Dermis microvascular lymphatic vessel endothelial cell (primary cell): ENCODE measurements around the gene HDAC6. TPM values are rescaled to one million over a fixed set of nuclear protein-coding genes. Genes with fewer than 3 reads are reported as not detected.
A peak's percentile ranks its signal among the peaks of the same experiment; 100 is the strongest.
"Not testable (repeated sequence)": the region's sequence is repeated elsewhere in the genome, so short reads cannot be mapped to it uniquely, and the experiment has no call there.

Experiments used
- DNase-seq, 2 donors: peaks; one replicate each; pipeline versions ENCODE4 v3.0.0 to v3.0.0-alpha.2; 2010; ENCODE audit warnings: low read depth in 2 of 2
- total RNA-seq: library from RNA; depleted of rRNA; stranded (reverse); fragments of >200 nt; gene quantifications from 2 replicates; pipeline ENCODE4 v1.2.1, GENCODE V29; 2014

Gene HDAC6
- total RNA-seq, 1 donor from 2014 or later, result 17.3 TPM

DNA sequence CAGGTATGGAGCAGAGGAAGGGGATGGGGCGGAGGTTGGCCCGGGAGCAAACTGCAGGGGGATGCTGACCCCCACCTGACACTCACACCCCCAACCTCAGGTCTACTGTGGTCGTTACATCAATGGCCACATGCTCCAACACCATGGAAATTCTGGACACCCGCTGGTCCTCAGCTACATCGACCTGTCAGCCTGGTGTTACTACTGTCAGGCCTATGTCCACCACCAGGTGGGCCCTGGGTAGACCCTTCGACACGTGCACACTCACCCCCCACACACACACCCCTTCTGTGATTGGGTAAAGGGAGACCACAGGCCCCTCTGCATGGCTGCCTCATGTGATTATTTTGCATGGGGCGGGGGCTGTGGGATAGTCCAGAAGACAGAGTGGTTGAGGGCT lies 22.2 kb downstream of the HDAC6 start:
- DNase-seq, result no peak

GRCh38 chrX:48826135-48826875 lies 24.4 kb downstream of the HDAC6 start, which contains the start of gene ERAS:
Gene ERAS (plus strand): TSS chrX:48826513. CDS start chrX:48829124, 2,611 bp downstream.
- no peak for DNase-seq

- no peak for DNase-seq
Measured at GRCh38 chrX:48826876-48827653, 25.2 kb downstream of the HDAC6 start.

- no peak for DNase-seq
Measured at GRCh38 chrX:48827654-48827968, 25.7 kb downstream of the HDAC6 start.

DNA sequence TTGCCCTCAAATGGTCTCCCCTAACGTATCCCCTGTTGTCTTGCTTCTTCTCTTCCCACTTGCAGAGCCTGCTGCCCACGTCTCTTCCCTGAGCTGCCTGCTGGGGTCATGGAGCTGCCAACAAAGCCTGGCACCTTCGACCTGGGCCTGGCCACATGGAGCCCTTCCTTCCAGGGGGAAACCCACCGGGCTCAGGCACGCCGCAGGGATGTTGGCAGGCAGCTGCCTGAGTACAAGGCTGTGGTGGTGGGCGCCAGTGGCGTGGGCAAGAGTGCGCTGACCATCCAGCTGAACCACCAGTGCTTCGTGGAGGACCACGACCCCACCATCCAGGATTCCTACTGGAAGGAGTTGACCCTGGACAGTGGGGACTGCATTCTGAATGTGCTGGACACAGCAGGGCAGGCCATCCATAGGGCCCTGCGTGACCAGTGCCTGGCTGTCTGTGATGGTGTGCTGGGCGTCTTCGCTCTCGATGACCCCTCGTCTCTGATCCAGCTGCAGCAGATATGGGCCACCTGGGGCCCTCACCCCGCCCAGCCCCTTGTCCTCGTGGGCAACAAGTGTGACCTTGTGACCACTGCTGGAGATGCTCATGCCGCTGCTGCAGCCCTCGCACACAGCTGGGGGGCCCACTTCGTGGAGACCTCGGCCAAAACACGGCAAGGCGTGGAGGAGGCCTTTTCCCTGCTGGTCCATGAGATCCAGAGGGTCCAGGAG lies 27.3 kb downstream of the HDAC6 start:
- DNase-seq, result no peak

DNA sequence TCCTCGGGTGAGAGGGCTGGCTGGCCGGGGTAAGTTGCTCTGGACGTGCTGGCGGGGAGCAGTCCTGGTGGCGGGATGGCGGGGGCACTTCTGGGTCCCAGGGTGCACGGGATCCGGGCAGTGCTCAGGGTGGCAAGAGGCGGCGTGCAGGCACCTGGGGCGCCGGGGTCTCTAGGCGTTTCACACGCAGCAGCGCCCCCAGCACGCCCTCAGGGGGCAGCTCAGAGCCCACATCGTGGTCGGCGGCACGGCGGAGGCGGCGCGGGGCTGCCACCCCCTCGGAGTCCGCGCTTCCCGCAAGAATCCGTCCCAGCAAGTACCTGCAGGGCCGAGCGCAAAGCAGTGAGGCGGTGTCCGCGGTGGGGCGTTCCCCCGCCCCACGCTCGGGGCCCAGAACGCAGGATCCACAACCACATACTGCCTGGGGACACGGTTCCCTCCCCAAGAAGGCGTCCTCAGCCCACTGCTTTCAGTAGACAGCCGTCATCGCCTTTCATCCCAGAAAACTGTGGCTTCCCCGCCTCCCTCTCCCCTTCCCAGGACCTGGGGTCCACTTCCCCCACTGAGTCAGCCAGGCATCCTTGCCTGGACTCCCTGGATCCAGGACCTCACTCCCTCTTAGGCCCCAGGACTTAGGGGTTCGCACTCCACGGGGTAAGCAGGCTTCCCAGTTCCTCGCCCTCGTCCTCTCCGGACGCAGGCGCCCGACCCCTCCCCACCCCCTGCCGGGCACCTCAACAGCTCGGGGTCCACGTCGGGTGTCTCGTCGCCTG lies 29.5 kb downstream of the HDAC6 start:
- DNase-seq, result no peak

DNA sequence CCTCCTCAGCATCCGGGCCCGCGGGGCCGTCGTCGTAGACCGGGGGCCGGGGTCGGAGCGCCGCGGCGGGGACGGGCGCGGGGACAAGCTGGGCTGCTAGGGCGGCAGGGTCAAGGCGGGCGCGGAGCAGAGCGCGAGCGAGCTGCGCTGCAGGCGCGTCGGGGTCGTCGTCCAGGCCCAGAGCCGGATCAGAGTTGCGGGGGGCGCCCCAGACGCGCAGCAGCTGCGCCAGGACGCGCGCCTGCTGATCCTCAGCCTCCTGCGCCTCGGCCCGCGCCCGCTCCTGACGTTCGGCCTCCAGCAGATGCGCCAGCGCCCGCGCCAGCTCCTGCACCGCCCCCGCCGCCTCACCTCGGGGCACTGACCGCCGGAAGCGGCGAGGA lies 30.0 kb downstream of the HDAC6 start:
- DNase-seq, result no peak

GRCh38 chrX:48833542-48834138 lies 31.8 kb downstream of the HDAC6 start:
- DNase-seq, result no peak

DNA sequence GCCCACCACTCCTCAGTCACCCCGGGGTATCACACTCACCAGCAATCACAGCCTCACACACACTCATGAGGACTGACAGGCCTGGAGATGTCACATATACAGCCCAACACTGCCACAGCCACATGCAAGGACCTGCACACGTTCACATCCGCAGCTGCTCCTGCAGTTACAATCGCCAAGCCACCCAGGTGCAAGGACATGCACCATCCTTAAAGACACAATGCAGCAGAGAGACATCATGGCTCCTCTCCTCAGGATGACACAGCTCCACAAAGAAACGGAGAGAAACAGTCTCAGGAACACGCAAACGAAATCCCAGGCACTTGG lies 32.5 kb downstream of the HDAC6 start:
- no peak for DNase-seq

GRCh38 chrX:48835524-48836329 lies 33.9 kb downstream of the HDAC6 start, which contains the start of gene PCSK1N:
Gene PCSK1N (minus strand): TSS chrX:48835610. CDS start chrX:48835532, 78 bp downstream.
- DNase-seq, result no peak

DNA sequence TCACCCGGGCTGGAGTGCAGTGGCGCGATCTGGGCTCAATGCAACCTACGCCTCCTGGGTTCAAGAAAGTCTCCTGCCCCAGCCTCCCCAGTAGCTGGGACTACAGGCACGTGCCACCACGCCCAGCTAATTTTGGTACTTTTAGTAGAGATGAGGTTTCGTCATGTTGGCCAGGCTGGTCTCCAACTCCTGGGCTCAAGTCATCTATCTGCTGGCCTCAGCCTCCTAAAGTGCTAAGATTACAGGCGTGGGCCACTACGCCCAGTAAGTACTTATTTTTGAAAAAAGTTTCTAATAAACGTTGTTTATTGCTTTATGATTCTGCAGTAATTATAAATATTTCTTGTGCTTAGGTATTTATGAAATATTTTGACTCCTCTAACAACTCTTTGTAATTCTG lies 37.8 kb downstream of the HDAC6 start:
- no peak for DNase-seq

- no peak for DNase-seq
Measured at GRCh38 chrX:48848847-48849246, 47.0 kb downstream of the HDAC6 start.

DNA sequence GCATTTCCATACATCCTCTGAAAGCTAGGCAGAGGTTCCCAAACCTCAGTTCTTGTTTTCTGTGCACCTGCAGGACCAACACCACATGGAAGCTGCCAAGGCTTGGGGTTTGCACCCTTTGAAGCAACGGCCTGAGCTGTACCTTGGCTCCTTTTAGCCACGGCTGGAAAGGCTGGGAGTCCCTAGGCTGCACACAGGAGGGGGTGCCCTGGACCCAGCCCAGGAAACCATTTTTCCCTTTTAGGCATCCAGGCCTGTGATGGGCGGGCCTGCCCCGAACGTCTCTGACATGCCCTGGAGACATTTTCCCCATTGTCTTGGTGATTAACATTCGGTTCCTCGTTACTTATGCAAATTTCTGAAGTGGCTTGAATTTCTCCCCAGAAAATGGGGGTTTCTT lies 51.0 kb downstream of the HDAC6 start:
- no peak for DNase-seq

DNA sequence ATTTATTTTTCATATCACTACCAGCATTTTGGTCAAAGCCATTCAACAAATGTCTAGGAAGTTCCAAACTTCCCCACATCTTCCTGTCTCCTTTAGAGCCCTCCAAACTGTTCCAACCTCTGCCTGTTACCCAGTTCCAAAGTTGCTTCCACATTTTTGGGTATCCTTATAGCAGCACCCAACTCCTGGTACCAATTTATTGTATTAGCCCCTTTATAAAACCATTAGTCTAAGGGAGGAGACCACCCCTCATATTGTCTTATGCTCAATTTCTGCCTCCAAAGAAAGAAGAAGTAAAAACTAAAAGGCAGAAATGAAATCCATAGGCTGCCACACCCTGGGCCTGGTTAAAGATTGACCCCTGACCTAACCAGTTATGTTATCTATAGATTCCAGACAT lies 51.6 kb downstream of the HDAC6 start:
- not testable (repeated sequence) for DNase-seq

DNA sequence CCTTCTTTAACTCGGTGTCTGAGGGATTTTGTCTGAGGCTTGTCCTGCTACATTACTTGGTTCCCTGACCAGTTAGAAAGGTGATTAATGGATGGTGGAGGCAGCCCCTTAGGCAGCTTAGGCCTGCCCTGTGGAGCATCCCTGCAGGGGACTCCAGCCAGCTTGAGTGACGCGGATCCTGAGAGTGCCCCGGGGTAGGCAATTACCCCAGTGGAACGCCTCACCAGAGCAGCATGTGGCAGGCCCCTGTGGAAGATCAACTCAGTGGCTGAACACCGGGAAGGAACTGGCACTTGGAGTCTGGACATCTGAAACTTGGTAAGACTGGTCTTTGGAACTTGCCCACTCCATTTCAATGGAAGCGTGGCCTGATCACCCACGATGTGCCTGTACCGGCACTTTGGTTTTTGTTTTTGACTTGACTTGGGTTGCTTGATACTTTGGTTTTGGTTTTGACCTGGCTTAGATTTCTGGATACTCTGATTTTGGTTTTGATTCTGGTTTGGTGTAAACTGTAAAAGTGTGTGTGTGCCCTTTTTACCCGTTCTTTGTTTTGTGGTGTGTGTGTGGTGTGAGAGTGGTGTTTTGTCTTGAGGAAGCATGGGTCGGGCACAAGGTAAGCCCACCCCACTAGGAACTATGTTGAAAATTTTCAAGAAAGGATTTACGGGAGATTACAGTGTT lies 52.4 kb downstream of the HDAC6 start:
- DNase-seq, result not testable (repeated sequence)

DNA sequence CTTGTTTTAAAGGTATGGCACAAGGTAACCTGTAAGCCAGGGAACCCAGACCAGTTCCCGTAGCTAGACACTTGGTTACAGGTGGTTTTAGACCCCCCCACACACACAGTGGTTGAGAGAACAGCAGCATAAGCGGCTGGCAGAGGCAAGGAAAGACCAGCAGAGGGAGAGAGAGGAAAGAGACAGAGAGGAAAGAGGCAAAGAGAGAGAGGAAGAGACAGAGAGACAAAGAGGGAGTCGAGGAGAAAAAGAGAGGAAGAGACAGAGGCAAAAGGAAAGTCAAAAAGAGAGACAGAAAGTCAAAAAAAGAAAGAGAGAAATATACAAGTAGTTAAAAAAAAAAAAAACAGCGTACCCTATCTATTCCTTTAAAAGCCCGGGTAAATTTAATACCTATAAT lies 53.0 kb downstream of the HDAC6 start:
- peak in 1 of 2 donors; percentile 15 for DNase-seq

GRCh38 chrX:48864210-48864609 lies 62.3 kb downstream of the HDAC6 start:
- peak in 1 of 2 donors; percentile 17 for DNase-seq

GRCh38 chrX:48872017-48872416 lies 70.2 kb downstream of the HDAC6 start:
- DNase-seq, result not testable (repeated sequence)
